Right kidney (tissue), 1 donor: ENCODE data around the gene ALAS1.
"Not testable (repeated sequence)": the region's sequence is repeated elsewhere in the genome, so short reads cannot be mapped to it uniquely, and the experiment has no call there.

Experiments
- DNase-seq: peaks from one replicate; pipeline ENCODE4 v3.0.0-alpha.2; 2016

Gene ALAS1

GRCh38 chr3:52176180-52176752, 21.7 kb upstream of the ALAS1 start:
- no peak for DNase-seq

GRCh38 chr3:52176951-52177700, 20.8 kb upstream of the ALAS1 start:
- DNase-seq, result no peak

GRCh38 chr3:52177701-52178042, 20.3 kb upstream of the ALAS1 start:
- DNase-seq, result no peak

- not testable (repeated sequence) for DNase-seq
Measured at GRCh38 chr3:52178126-52178525, 19.8 kb upstream of the ALAS1 start.

DNA sequence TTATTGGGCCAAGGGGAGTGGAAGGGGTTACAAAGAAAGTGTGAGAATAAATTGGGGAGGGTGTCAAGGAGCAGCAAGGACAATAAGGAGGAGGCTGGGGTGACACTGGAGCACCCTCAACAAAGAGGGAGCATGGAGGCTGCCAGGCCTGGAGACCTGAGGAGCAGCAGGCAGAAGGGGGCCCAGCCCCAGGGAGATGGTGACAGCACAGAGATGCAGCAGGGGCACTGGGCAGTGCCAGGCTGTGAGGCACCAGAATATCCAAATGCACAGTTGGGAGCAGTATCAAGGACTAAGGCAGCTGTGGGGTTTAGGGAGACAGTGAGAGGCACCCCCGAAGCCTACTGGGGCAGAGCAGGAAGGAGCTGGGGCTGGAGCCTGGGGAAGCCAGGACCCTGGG, 19.4 kb upstream of the ALAS1 start:
- no peak for DNase-seq

DNA sequence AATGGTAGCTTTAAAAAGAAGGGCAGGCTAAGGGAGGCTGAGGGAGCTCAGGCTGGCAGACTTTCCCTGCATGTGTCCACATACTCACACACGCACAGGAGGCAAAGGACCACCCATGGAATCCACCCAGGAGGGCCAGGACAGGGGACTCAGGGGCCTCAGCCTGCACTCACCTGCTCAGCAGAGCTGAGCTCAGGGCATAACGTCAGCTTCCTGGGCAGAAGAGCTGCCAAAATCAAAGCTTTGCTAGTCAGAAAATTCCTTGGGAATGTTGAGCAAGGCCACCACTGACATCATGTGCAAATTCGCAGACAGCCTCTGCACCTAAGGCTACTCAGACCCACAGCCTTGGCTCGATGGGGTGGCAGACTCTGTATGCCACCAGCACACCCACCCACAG, 16.4 kb upstream of the ALAS1 start:
- no peak for DNase-seq

- no peak for DNase-seq
Measured at GRCh38 chr3:52182196-52182595, 15.8 kb upstream of the ALAS1 start.

- no peak for DNase-seq
Measured at GRCh38 chr3:52182691-52183090, 15.3 kb upstream of the ALAS1 start.

- no peak for DNase-seq
Measured at GRCh38 chr3:52183786-52184445, 14.0 kb upstream of the ALAS1 start.

GRCh38 chr3:52184690-52185089, 13.3 kb upstream of the ALAS1 start:
- DNase-seq, result no peak

GRCh38 chr3:52185311-52185710, 12.6 kb upstream of the ALAS1 start:
- no peak for DNase-seq

- no peak for DNase-seq
Measured at GRCh38 chr3:52185837-52186236, 12.1 kb upstream of the ALAS1 start.

GRCh38 chr3:52186729-52187128, 11.2 kb upstream of the ALAS1 start:
- no peak for DNase-seq

DNA sequence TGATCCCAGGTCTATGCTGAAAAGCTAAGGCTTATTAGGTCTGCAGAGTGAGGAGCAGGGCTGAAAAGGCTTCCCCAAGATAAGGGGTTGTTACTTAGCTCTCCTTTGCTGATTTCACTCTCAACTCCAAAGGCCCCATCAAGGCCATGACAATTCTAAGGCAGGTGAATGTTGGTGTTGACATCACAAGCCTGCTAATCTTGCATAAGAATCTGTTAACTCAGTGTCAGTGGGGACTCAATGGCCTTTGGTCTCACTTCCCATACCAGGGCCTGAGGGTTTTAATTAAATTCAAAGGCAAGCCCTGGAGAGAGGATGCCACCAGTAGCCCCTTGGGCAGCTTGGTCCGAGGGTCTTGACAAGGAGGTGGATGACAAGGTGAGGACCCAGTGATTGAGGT, 9.4 kb upstream of the ALAS1 start:
- no peak for DNase-seq

GRCh38 chr3:52190294-52191074, 7.5 kb upstream of the ALAS1 start:
- DNase-seq, result no peak

DNA sequence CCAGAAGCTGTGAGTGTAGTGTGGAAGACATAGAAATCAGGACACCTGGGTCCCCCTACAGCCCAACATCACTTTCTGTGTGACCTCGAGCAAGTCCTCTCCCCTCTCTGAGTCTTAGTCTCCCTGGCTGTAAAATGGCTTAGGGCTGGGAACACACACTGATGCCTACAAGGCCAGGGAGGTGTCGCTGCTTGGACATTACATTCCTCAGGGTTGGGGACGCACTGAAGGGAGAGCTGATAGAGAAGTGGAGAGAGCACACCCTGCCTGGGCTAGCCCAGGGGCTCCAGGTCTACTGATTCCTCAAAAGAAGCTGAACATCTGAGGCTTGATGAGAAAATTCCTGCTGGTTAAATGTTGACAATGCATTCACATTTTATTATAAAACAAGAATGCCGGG, 6.3 kb upstream of the ALAS1 start:
- no peak for DNase-seq

DNA sequence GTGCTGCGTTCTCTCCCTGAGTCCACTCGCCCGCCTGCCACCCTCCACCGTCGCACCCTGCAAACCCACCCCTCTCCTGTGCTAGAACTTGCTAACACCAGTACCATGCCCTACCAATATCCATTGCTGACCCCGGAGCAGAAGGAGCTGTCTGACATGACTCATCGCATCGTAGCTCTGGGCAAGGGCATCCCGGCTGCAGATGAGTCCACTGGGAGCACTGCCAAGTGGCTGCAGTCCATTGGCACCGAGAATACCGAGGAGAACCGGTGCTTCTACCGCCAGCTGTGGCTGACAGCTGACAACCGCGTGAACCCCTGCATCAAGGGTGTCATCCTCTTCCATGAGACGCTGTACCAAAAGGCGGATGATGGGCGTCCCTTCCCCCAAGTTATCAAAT, 4.9 kb upstream of the ALAS1 start:
- DNase-seq, result no peak

DNA sequence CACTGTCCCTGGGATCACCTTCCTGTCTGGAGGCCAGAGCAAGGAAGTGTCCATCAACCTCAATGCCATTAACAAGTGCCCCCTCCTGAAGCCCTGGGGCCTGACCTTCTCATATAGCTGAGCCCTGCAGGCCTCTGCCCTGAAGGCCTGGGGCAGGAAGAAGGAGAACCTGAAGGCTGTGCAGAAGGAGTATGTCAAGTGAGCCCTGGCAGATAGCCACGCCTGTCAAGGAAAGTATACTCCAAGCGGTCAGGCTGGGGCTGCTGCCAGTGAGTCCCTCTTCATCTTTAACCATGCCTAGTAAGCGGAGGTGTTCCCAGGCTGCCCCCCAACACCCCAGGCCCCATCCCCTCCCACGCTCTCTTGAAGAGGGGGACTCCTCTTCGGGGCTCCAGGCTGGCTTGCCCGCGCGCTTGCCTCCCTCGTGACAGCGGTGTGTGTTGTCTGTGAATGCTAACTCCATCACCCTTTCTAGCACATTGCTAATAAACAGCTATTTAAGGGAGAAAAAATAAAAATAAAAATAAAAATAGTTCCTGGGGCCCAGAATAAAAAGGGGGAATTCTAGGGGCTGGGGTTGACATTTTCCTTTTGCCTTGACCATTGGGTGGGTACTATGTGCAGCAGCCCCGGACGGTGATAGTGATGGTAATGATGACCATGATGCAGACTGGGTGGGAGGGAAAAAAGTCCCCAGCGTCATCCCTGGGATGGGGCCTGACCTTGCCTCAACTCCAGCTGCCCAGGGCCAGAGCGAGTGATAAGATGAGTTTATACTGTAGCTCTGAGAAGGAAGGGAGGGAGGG, 3.3 kb upstream of the ALAS1 start:
- no peak for DNase-seq

DNA sequence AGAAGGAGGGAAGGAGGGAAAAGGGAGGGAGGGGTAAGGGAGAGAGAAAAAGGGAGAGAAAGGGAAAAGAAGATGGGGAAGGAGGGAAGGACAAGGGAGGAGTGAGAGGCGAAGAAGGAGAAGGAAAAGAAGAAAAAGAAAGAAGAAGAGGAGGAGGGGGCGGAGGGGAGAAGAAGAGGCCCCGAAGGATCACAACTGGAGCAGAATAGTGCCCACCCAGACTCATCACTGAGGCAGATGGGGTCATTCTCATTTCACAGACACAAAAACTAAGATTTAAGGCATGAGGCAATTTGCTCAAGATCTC, 2.7 kb upstream of the ALAS1 start:
- DNase-seq, result no peak

DNA sequence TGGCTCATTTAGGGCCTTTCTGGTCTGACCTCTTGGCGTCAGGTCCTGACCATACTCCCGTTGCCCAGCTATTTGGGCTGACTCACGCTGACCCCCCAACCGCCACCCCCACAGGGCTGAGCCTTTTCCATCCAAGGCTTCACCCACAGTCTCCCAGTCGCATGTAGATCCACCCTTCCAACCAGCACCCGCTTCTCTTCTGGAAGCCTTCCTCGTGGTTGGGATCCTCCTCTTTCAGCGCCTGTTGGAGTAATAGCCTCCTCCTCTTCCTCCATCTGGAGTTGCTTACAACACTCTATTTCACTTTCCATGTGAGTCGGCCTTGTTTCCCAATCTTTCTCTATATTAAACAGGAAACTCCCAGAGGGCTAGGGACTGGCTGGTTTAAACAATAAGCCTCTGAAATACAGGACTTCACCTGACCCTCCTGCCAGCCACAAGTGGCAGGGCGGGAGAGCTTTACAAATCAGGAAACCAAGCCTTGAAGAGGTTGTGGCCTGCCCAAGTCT, 2.1 kb upstream of the ALAS1 start:
- DNase-seq, result no peak

- DNase-seq, result no peak
Measured at GRCh38 chr3:52196977-52197376, 983 bp upstream of the ALAS1 start.

GRCh38 chr3:52197499-52197841, 490 bp upstream of the ALAS1 start:
- DNase-seq, result no peak
